ENCODE data around the gene TET3.

TET3 gene

DNA sequence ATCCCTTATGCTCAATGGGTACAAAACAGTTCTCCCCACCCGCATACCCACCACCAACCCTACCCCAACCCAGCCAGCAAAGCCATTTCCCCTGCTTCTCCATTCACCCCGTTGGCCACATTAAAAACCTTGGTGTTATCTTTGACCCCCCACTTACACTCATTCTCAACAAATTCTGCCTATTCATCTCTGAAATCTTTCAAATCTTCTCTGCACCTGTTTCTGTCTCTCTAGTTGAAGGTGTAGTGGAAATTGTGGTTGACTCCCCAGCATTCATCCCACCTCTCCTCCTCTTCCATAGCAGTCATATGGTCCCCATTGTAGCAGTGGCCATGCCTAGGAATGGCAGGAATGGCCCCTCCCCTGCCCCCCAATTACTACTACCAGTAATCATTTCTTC, 20.5 kb upstream of the TET3 start:
- H3K4me3 ChIP-seq (replicated peaks; ENCODE audit: low read depth, low read length): no peak overlapping the region
- TF ChIP-seq, protein P1, sequence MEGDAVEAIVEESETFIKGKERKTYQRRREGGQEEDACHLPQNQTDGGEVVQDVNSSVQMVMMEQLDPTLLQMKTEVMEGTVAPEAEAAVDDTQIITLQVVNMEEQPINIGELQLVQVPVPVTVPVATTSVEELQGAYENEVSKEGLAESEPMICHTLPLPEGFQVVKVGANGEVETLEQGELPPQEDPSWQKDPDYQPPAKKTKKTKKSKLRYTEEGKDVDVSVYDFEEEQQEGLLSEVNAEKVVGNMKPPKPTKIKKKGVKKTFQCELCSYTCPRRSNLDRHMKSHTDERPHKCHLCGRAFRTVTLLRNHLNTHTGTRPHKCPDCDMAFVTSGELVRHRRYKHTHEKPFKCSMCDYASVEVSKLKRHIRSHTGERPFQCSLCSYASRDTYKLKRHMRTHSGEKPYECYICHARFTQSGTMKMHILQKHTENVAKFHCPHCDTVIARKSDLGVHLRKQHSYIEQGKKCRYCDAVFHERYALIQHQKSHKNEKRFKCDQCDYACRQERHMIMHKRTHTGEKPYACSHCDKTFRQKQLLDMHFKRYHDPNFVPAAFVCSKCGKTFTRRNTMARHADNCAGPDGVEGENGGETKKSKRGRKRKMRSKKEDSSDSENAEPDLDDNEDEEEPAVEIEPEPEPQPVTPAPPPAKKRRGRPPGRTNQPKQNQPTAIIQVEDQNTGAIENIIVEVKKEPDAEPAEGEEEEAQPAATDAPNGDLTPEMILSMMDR (IDR thresholded peaks at IDR 0.05; ENCODE audit: low read length, missing control alignments): no peak
- DNase-seq (ENCODE audit: low read depth): no peak

DNA sequence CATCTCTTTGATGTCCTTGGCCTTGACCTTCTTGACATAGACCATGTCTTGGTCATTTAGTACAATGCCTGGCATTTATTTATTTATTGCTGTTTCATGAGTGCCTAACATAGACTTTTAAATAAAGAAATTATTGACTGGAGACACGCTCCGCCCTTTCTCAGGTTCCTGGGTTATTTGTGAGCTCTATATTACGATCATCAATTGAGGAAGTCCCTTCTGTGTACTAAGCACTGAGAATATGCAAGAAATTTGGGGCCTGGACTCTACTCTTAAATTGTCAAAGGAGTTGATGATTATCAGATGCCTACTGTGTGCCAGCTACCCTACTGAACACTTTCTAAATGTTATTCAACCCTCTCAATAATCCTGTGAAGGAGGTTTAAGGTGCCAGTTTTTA, 19.7 kb upstream of the TET3 start:
- H3K4me3 ChIP-seq (replicated peaks; ENCODE audit: low read depth, low read length): no peak overlapping the region
- TF ChIP-seq, protein P1 (IDR thresholded peaks at IDR 0.05; ENCODE audit: low read length, missing control alignments): no peak
- DNase-seq (ENCODE audit: low read depth): no peak

DNA sequence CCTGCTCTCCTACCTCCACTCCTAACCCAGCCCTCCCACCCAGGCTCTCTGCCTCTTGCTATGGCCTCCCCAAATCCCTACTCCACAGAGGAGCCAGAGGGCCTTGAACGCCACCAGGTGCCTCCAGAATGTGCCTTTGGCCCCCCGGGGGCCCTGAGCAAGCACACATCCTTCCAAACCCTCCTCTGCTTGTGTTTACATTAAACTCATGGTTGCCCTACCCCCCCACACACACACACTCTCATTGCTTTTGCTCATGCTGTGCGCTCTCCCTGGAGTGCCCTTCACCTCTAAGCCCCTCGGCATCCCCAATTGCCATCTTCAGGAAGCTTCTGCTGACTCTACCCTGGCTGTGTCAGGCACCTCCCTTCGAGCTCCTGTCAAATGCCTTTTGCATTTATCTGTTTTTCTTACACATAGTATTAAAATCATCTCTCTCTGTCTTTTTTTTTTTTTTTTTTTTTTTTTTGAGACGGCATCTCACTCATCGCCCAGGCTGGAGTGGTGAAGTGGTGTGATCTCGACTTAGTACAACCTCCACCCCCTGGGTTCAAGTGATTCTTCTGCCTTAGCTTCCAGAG, 16.3 kb upstream of the TET3 start:
- no peak overlapping the region for H3K4me3 ChIP-seq (replicated peaks; ENCODE audit: low read depth, low read length)
- no peak for DNase-seq (ENCODE audit: low read depth)
- TF ChIP-seq, protein P1 (IDR thresholded peaks at IDR 0.05; ENCODE audit: low read length, missing control alignments): no peak

DNA sequence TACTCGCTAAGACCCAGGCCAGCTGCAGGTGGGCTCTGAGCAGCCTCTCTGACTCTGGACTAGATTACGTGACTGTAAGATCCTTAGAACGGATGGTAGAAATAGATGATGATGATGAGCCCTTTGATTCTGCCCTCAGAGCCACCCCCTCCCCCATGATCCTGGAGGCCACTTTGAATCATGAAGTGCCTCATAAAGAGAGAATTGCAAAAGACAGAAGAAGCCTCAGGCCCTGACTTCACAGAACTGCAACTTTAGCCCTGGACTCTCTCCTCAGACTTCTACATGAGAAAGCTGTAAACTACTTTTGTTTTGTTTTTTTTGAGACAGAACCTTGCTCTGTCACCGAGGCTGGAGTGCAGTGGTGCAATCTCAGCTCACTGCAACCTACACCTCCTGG, 15.4 kb upstream of the TET3 start:
- no peak for DNase-seq (ENCODE audit: low read depth)
- no peak overlapping the region for H3K4me3 ChIP-seq (replicated peaks; ENCODE audit: low read depth, low read length)
- TF ChIP-seq, protein P1 (IDR thresholded peaks at IDR 0.05; ENCODE audit: low read length, missing control alignments): no peak

DNA sequence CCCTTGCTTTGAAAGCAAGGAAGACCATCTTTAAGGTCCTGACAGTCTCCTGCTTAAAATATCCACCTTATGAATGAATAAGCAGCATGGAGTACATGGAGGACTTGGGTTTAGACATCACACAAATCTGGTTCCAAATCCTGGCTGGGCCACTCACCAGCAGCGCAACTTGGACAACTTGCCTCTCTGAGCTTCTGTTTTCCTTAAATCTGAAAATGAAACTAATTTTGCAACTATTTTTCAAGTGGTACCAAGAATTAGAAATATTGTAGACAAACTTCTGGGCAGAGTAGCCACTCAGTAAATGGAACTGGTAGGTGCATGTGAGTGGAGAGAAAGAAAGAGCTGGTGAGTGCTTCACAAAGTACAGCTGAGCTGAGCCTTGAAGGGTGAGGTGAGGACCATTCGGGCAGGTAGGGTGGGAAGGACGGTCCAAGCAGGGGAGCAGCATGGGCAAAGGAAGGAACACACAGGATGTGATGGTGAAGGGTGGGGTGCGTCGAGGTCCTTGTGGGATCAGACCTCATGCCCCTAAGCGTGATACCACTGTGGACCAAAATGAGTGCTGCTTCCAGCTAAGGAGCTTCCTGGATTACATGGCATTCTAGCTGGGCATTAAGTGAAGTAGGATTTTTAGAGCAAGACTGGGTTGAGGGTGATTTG, 14.4 kb upstream of the TET3 start:
- no peak for DNase-seq (ENCODE audit: low read depth)
- H3K4me3 ChIP-seq (replicated peaks; ENCODE audit: low read depth, low read length): no peak overlapping the region
- TF ChIP-seq, protein P1 (IDR thresholded peaks at IDR 0.05; ENCODE audit: low read length, missing control alignments): no peak

DNA sequence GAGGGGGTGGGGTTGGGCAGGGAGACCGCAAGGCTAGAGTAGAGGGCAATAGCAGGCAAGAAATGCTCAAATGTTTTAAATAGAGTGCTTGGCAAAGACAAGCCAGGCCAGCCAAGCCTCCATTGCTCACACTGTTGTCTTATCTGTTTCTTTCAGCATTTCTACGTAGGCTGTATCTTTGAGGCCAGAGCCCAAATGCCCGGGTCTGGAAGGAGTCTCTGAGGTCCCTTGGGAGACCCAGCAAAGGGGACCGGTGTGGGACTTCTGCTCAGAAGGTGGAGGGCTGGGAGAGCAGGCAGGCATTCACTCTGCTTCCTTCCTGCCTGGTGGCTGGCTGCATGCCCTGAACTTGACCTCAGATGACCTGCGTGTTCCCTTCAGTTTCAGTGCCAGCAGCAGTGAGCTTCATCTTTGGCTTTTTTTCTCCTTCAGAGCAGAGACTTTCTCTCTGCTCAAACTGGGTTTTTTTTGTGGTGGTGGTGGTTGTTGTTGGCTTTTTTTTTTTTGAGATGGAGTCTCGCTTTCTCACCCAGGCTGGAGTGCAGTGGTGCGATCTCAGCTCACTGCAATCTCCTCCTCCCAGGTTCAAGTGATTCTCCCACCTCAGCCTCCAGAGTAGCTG, 13.7 kb upstream of the TET3 start:
- no peak overlapping the region for H3K4me3 ChIP-seq (replicated peaks; ENCODE audit: low read depth, low read length)
- DNase-seq (ENCODE audit: low read depth): peak; percentile 36

More for the DNA sequence above, 13.7 kb upstream of the TET3 start:
- TF ChIP-seq, protein P1 (IDR thresholded peaks at IDR 0.05; ENCODE audit: low read length, missing control alignments): no peak
